B cell (primary cell): ENCODE data around the gene POLR2F. TPM values are rescaled to one million over a fixed set of nuclear protein-coding genes. Genes with fewer than 3 reads are reported as not detected.
A peak's percentile ranks its signal among the peaks of the same experiment; 100 is the strongest.

Source experiments
- ATAC-seq: fragments of 200-7000 bp; cut with Tn5 transposase; one replicate; pipeline ENCODE4 v1.10.0; 2021; ENCODE audit warnings: low read depth, mild to moderate bottlenecking, moderate number of reproducible peaks, moderate library complexity
- CTCF ChIA-PET: fragments of 350-600 bp; sonication (Branson Sonifier 250); formaldehyde crosslinking; loops from one replicate; lab custom pipeline; 2021; ENCODE audit warnings: antibody characterized with exemption, inconsistent platforms; lab: Charles Lee
- POLR2A ChIA-PET: fragments of 350-600 bp; sonication (Branson Sonifier 250); formaldehyde crosslinking; loops from one replicate; lab custom pipeline; 2021; ENCODE audit warnings: antibody characterized with exemption; lab: Charles Lee
- DNase-seq: peaks from one replicate; pipeline ENCODE4 v3.0.0; 2013
- H2AFZ ChIP-seq: 2 replicates; pipeline ENCODE4 v1.6.1; 2012; ENCODE audit warnings: mild to moderate bottlenecking, low read depth, low read length; ENCODE audit not compliant: insufficient read depth, poor library complexity, severe bottlenecking
- H3K27ac ChIP-seq, 2 donors: 1 replicate in 1 of 2; 2 replicates in 1 of 2; pipeline ENCODE4 v1.5.1; 2012 to 2013; ENCODE audit warnings: low read length in 2 of 2, mild to moderate bottlenecking in 2 of 2, moderate library complexity in 1 of 2
- H3K27me3 ChIP-seq, 4 experiments: fragments of 200-600 bp in 1 of 4; sonication (generic) in 1 of 4; replicated peaks in 1 of 4; 1 replicate in 2 of 4; 2 replicates in 2 of 4; pipeline versions ENCODE4 v1.6.1 to v1.7.0; 2013 to 2016; ENCODE audit warnings: low read length in 3 of 4, mild to moderate bottlenecking in 2 of 4, mixed read lengths in 1 of 4, moderate library complexity in 1 of 4; ENCODE audit not compliant: insufficient read depth in 4 of 4, control insufficient read depth in 3 of 4; ENCODE audit errors: control extremely low read depth in 1 of 4
- H3K36me3 ChIP-seq, 2 experiments: replicated peaks in 1 of 2; 1 replicate in 1 of 2; 2 replicates in 1 of 2; pipeline versions ENCODE4 v1.6.1 to v1.7.1; 2013; ENCODE audit warnings: low read length in 1 of 2; ENCODE audit not compliant: insufficient read depth in 2 of 2, control insufficient read depth in 1 of 2; ENCODE audit errors: control extremely low read depth in 1 of 2, extremely low read depth in 1 of 2
- H3K4me1 ChIP-seq, 2 donors: fragments of 200-600 bp in 1 of 2; sonication (generic) in 1 of 2; 1 replicate in 1 of 2; 2 replicates in 1 of 2; pipeline versions ENCODE4 v1.5.1 to v1.6.1; 2013 to 2017; ENCODE audit warnings: low read length in 2 of 2; ENCODE audit not compliant: control insufficient read depth in 2 of 2, insufficient read depth in 2 of 2
- H3K4me2 ChIP-seq: replicated peaks from 2 replicates; pipeline ENCODE3; 2012; ENCODE audit warnings: mild to moderate bottlenecking, low read depth, low read length; ENCODE audit not compliant: poor library complexity, severe bottlenecking
- H3K4me3 ChIP-seq, 5 experiments: fragments of 200-600 bp in 1 of 5; sonication (generic) in 1 of 5; 1 replicate in 3 of 5; 2 replicates in 2 of 5; pipeline versions ENCODE4 v1.5.1 to v1.7.0; 2011 to 2016; ENCODE audit warnings: low read length in 4 of 5, mild to moderate bottlenecking in 4 of 5, low read depth in 2 of 5, control low read depth in 1 of 5, moderate library complexity in 1 of 5; ENCODE audit not compliant: insufficient read depth in 1 of 5; ENCODE audit errors: control extremely low read depth in 1 of 5, extremely low read depth in 1 of 5
- H3K79me2 ChIP-seq: fragments of 200-600 bp; sonication (generic); one replicate; pipeline ENCODE4 v1.6.0; 2016; ENCODE audit warnings: low read length; ENCODE audit not compliant: control insufficient read depth, insufficient read depth
- H3K9ac ChIP-seq: fragments of 200-600 bp; sonication (generic); 2 replicates; pipeline ENCODE4 v1.6.1; 2017; ENCODE audit warnings: mild to moderate bottlenecking, low read length, moderate library complexity
- H3K9me3 ChIP-seq, 3 donors: one replicate each; pipeline versions ENCODE4 v1.6.1 to v1.7.1; 2013; ENCODE audit warnings: low read length in 2 of 3; ENCODE audit not compliant: control insufficient read depth in 2 of 3, insufficient read depth in 1 of 3; ENCODE audit errors: control extremely low read depth in 1 of 3
- H4K20me1 ChIP-seq: 2 replicates; pipeline ENCODE4 v1.6.0; 2012; ENCODE audit warnings: mild to moderate bottlenecking, low read length; ENCODE audit not compliant: insufficient read depth, control insufficient read depth, poor library complexity, severe bottlenecking
- H3K27ac Mint-ChIP-seq: one replicate; pipeline ENCODE4 v1.8.0; 2021; ENCODE audit warnings: mixed read lengths
- H3K27me3 Mint-ChIP-seq: one replicate; pipeline ENCODE4 v1.8.0; 2021; ENCODE audit warnings: mixed read lengths
- H3K4me1 Mint-ChIP-seq: one replicate; pipeline ENCODE4 v1.8.0; 2021; ENCODE audit warnings: mixed read lengths
- H3K4me3 Mint-ChIP-seq: one replicate; pipeline ENCODE4 v1.8.0; 2021; ENCODE audit warnings: mixed read lengths
- H3K9me3 Mint-ChIP-seq: one replicate; pipeline ENCODE4 v1.8.0; 2022; ENCODE audit warnings: mixed read lengths; ENCODE audit not compliant: insufficient read depth
- CTCF ChIP-seq: fragments of 200-600 bp; IDR thresholded peaks from one replicate; pipeline ENCODE4 v1.8.0; 2022; ENCODE audit warnings: antibody characterized with exemption, mild to moderate bottlenecking
- EZH2 ChIP-seq: IDR thresholded peaks from 2 replicates; pipeline ENCODE4 v1.6.1; 2012; ENCODE audit warnings: borderline replicate concordance, low read depth, mild to moderate bottlenecking, moderate library complexity, low read length; ENCODE audit not compliant: insufficient read depth, poor library complexity, severe bottlenecking
- WGBS: methylation state at CpG from one replicate; pipeline ENCODE4 v1.1.5; 2013; ENCODE audit warnings: missing lambda C conversion rate; ENCODE audit not compliant: insufficient coverage; 5-methylcytosine and 5-hydroxymethylcytosine counted together
- intact Hi-C: fragments of 100-400 bp; cut with micrococcal nuclease; formaldehyde crosslinking; loops from one replicate; pipeline ENCODE4 v1.10.0; 2022
- polyA minus RNA-seq: library from RNA; depleted of rRNA, polyadenylated mRNA; stranded (reverse); fragments of >200 nt; gene quantifications from 2 replicates; pipeline ENCODE4 v1.2.3, GENCODE V29; 2012
- polyA plus RNA-seq: library from polyadenylated mRNA; depleted of rRNA; stranded (reverse); fragments of >200 nt; gene quantifications from 2 replicates; pipeline ENCODE4 v1.2.3, GENCODE V29; 2012
- total RNA-seq, 2 donors: library from RNA; stranded (reverse); fragments of 120-200 nt in 1 of 2; gene quantifications; 1 replicate in 1 of 2; 2 replicates in 1 of 2; pipeline versions ENCODE4 v1.2.3 to v1.2.4, GENCODE V29; 2013 to 2022

The POLR2F gene
- total RNA-seq, result 39.3 and 41.8 TPM in 2 replicates
- total RNA-seq (2013), result 39.4 TPM
- polyA plus RNA-seq, result 37.9 and 49.6 TPM in 2 replicates
- 21.6 and 34.4 TPM in 2 replicates for polyA minus RNA-seq

GRCh38 chr22:37953437-37954179 is at the start of gene POLR2F, which contains the start of gene C22orf23:
TSS of gene POLR2F (plus strand) at chr22:37953699. CDS start at chr22:37953788, 89 bp downstream.
TSS of gene C22orf23 (minus strand) at chr22:37953601. CDS start at chr22:37953149, 452 bp downstream.
- Histone ChIP-seq H3K9me3 (no peaks in the 10 kb centered on the region), H3K79me2 (peaks cover 21% of the 10 kb centered on the region), H2AFZ (peak within 1 kb of the TSS; percentile 84), H3K4me3 (peak within 1 kb of the TSS; percentile 64 to 99 (median 88)), H3K9ac (peak within 1 kb of the TSS; percentile 75), H3K27ac (peak within 1 kb of the TSS; percentile 24 to 76), H4K20me1 (no peaks in the 10 kb centered on the region), H3K4me2 (peak within 1 kb of the TSS; percentile 87), H3K27me3 (peaks cover 2 to 14% (median 8%) of the 10 kb centered on the region in 4 experiments), H3K4me1 (peaks cover 17 to 20% of the 10 kb centered on the region in 2 donors), H3K36me3 (peaks cover 5 to 18% of the 10 kb centered on the region in 2 experiments)
- ChIA-PET CTCF (interaction anchor here (0.7 to 2.1 kb wide), 7 partner anchors 12 to 146 kb away, joined by 3 to 18 read pairs (median 3); partner anchors contain the start of genes GCAT and MICALL1), POLR2A (interaction anchor here (0.5 to 1.1 kb wide), 6 partner anchors 33 to 742 kb away, joined by 3 to 7 read pairs (median 4); partner anchors contain the start of genes ANKRD54 and MICALL1)
- peak within 1 kb of the TSS; percentile 99 for H3K4me3 Mint-ChIP-seq
- H3K27ac Mint-ChIP-seq, result peak within 1 kb of the TSS; percentile 97
- no peaks in the 10 kb centered on the region for H3K9me3 Mint-ChIP-seq
- no peak for TF ChIP-seq CTCF
- TF ChIP-seq EZH2, result no peak
- WGBS, result under 1% methylated on average over 52 of the region's 52 CpGs
- DNase-seq, result peak; percentile 97
- H3K4me1 Mint-ChIP-seq, result peaks cover 26% of the 10 kb centered on the region
- peak; percentile 94 for ATAC-seq
- intact Hi-C loops, result loop anchor here (1.0 to 5.0 kb wide), 4 partner anchors 19 to 136 kb away; partner anchors contain the start of genes EIF3L and MICALL1
- H3K27me3 Mint-ChIP-seq, result peaks cover 14% of the 10 kb centered on the region
